Measurements from ENCODE around the gene MPG.

DNA sequence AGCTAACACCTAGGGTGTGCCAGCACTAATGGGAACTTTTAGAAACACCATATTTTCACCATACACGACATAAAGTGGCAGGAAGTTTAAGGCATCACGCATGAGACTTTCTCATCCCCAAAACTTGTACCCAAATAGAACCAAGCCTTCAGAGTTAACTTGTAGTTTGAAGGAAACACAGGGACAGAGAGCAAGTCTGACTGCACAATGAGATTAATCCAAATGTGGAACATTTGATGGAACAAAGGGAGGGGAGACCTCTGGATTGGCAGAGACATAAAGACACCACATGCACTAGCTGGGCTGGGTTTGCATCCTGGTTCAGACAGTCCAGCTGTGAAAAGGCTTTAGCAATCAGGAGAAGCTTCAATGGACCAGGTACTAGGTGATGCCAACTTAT, 36.3 kb downstream of the MPG start:
- TF ChIP-seq CTCF (IDR thresholded peaks at IDR 0.05): no peak
- no peak for TF ChIP-seq POLR2A (IDR thresholded peaks at IDR 0.05)
